Measurements from ENCODE around the gene CTNNA2. TPM values are rescaled to one million over a fixed set of nuclear protein-coding genes. Genes with fewer than 3 reads are reported as not detected.

Gene CTNNA2
- total RNA-seq, 5 donors from 2014 or later (not counting 1 experiment from before 2014, with no cell fraction given): not detected

DNA sequence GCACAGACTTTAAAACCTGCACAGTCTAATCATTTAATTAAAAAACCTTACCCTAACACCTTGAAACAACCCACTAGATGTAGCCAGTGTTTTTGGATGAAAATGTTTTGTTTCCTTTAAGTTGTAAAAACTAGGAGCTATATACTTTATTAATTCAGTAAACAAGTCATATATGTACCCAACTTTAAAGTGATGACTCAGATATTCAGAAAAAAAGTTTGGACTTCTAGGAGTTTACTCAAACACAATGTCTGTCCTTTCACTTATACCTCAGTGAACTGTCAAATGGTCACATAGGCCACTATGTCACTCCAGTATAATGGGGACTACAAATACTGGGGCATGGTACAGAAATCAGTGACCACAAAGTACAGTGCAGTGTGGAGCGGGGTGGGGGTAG is 431.4 kb downstream of the CTNNA2 start:
- CTCF ChIA-PET: interaction anchor here in 1 of 2 donors (0.6 kb wide), 1 partner anchor 10 kb away, joined by 3 read pairs; no protein-coding TSS in a partner anchor
- Mint-ChIP-seq H3K36me3 (no peaks in the 10 kb centered on the region), H3K9me3 (no peaks in the 10 kb centered on the region)

DNA sequence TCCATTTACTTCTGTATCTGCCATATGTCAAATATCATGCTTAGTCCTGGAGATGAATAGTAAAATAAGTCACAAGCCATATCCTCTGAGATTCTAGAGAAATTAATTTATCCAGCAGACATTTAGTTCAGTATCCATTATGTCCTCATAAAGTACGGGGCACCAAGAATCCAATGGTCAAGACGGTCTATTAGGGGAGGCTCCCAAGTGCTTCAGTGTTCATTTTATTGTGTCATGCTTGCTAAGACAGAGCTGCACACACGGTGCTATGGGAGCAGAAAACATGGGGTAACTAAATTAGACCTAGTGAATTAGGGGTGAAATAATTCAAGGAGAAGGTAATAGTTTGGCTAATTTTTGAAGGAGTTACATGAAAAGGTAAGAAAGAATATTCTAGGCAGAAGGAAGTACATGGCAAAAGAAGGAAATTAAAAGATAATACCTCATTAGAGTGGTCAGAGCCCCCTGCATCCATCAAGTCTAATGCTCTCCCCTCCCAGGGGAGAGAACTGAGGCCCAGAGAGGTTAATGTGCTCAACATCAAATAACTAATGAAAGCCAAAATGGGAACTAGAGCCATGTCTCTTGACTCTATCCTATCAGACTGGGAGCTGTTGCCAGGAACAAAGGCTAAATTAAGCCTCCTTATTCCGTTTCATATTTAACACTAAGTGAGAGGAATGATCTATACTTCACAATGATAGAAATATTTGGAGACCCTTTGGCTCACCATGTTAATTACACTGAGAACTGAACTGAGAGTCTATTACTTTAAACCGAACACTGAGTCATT is 433.0 kb downstream of the CTNNA2 start:
- CTCF ChIA-PET: no interaction called here
- Mint-ChIP-seq H3K36me3 (no peaks in the 10 kb centered on the region), H3K27ac (no peak overlapping the region), H3K27me3 (peaks cover 0 to 3% of the 10 kb centered on the region in 2 donors), H3K9me3 (no peaks in the 10 kb centered on the region), H3K4me1 (no peaks in the 10 kb centered on the region), H3K4me3 (no peak overlapping the region)
- Histone ChIP-seq H3K4me3 (ENCODE audit: control insufficient read depth in 1 of 2, extremely low read depth in 1 of 2, low read length in 1 of 2) (no peak overlapping the region), H3K9me3 (no peaks in the 10 kb centered on the region), H3K27ac (ENCODE audit: low read length) (no peak overlapping the region), H3K27me3 (replicated peaks in 1 of 2; ENCODE audit: control insufficient read depth in 2 of 2, extremely low read depth in 1 of 2, insufficient read depth in 2 of 2, low read length in 1 of 2) (no peaks in the 10 kb centered on the region), H3K36me3 (ENCODE audit: control insufficient read depth in 2 of 2, extremely low read depth in 1 of 2, insufficient read depth in 1 of 2, low read length in 1 of 2) (no peaks in the 10 kb centered on the region), H3K4me1 (ENCODE audit: control insufficient read depth in 1 of 2, extremely low read depth in 1 of 2, insufficient read depth in 2 of 2, low read length in 2 of 2) (no peaks in the 10 kb centered on the region)
- WGBS (ENCODE audit: insufficient coverage): 78% methylated on average over 3 of the region's 5 CpGs
- no peak for DNase-seq
- POLR2A ChIA-PET: no interaction called here
- no peak for ATAC-seq (replicated peaks in 1 of 4)

More for the DNA sequence above, 431.4 kb downstream of the CTNNA2 start:
- no peak for ATAC-seq (replicated peaks in 1 of 4)
- H3K4me1 Mint-ChIP-seq: no peaks in the 10 kb centered on the region
- Histone ChIP-seq H3K9me3 (no peaks in the 10 kb centered on the region), H3K27me3 (replicated peaks in 1 of 2; ENCODE audit: control insufficient read depth in 2 of 2, extremely low read depth in 1 of 2, insufficient read depth in 2 of 2, low read length in 1 of 2) (no peaks in the 10 kb centered on the region), H3K27ac (ENCODE audit: low read length) (no peak overlapping the region), H3K36me3 (ENCODE audit: control insufficient read depth in 2 of 2, extremely low read depth in 1 of 2, insufficient read depth in 1 of 2, low read length in 1 of 2) (no peaks in the 10 kb centered on the region), H3K4me1 (ENCODE audit: control insufficient read depth in 1 of 2, extremely low read depth in 1 of 2, insufficient read depth in 2 of 2, low read length in 2 of 2) (no peaks in the 10 kb centered on the region), H3K4me3 (ENCODE audit: control insufficient read depth in 1 of 2, extremely low read depth in 1 of 2, low read length in 1 of 2) (no peak overlapping the region)
- POLR2A ChIA-PET: no interaction called here
- no CpG with 5 or more reads among the region's 1 CpG for WGBS (ENCODE audit: insufficient coverage)
- no peak overlapping the region for H3K4me3 Mint-ChIP-seq
- H3K27ac Mint-ChIP-seq: no peak overlapping the region
- no peak for DNase-seq
- peaks cover 0 to 3% of the 10 kb centered on the region in 2 donors for H3K27me3 Mint-ChIP-seq

GRCh38 chr2:79947751-79948150 is 434.9 kb downstream of the CTNNA2 start:
- ATAC-seq (replicated peaks in 1 of 4) (no peak), DNase-seq (no peak)
- POLR2A ChIA-PET: no interaction called here
- no peaks in the 10 kb centered on the region for H3K27me3 ChIP-seq (replicated peaks in 1 of 2; ENCODE audit: control insufficient read depth in 2 of 2, extremely low read depth in 1 of 2, insufficient read depth in 2 of 2, low read length in 1 of 2)
- Mint-ChIP-seq H3K36me3 (no peaks in the 10 kb centered on the region), H3K9me3 (no peaks in the 10 kb centered on the region), H3K4me3 (no peak overlapping the region), H3K27ac (no peak overlapping the region), H3K27me3 (no peaks in the 10 kb centered on the region), H3K4me1 (no peaks in the 10 kb centered on the region)
- no peaks in the 10 kb centered on the region for H3K36me3 ChIP-seq (ENCODE audit: control insufficient read depth in 2 of 2, extremely low read depth in 1 of 2, insufficient read depth in 1 of 2, low read length in 1 of 2)
- CTCF ChIA-PET: no interaction called here
- no peaks in the 10 kb centered on the region for H3K9me3 ChIP-seq
- H3K4me3 ChIP-seq (ENCODE audit: control insufficient read depth in 1 of 2, extremely low read depth in 1 of 2, low read length in 1 of 2): no peak overlapping the region
- WGBS (ENCODE audit: insufficient coverage): 77% methylated on average over 2 of the region's 2 CpGs
- no peaks in the 10 kb centered on the region for H3K4me1 ChIP-seq (ENCODE audit: control insufficient read depth in 1 of 2, extremely low read depth in 1 of 2, insufficient read depth in 2 of 2, low read length in 2 of 2)
- no peak overlapping the region for H3K27ac ChIP-seq (ENCODE audit: low read length)

DNA sequence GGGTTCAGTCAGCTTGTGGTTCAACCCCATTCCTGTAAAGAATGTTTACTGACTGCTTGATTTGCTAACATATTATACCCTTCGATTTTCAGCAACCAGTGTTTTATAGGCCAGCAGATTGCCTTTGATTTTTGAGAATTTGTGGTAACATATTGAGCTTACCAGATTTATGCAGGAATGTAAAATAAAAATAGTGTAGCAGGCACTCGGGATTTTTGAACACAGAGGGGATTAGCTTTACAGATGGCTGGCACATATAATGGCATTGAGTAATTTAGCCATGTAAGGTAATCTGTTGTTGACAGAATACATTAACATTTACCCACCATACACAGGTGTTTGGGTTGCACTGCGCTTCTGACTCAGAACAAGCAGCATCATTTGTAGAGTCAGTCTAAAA is 437.7 kb downstream of the CTNNA2 start:
- ChIA-PET CTCF (no interaction called here), POLR2A (no interaction called here)
- no peak for DNase-seq
- Mint-ChIP-seq H3K4me3 (no peak overlapping the region), H3K36me3 (no peaks in the 10 kb centered on the region), H3K27me3 (no peaks in the 10 kb centered on the region), H3K27ac (no peak overlapping the region), H3K9me3 (peaks cover 0 to 3% (median 0%) of the 10 kb centered on the region in 3 donors), H3K4me1 (no peaks in the 10 kb centered on the region)
- Histone ChIP-seq H3K27me3 (replicated peaks in 1 of 2; ENCODE audit: control insufficient read depth in 2 of 2, extremely low read depth in 1 of 2, insufficient read depth in 2 of 2, low read length in 1 of 2) (no peaks in the 10 kb centered on the region), H3K4me3 (ENCODE audit: control insufficient read depth in 1 of 2, extremely low read depth in 1 of 2, low read length in 1 of 2) (no peak overlapping the region), H3K36me3 (ENCODE audit: control insufficient read depth in 2 of 2, extremely low read depth in 1 of 2, insufficient read depth in 1 of 2, low read length in 1 of 2) (no peaks in the 10 kb centered on the region), H3K27ac (ENCODE audit: low read length) (no peak overlapping the region), H3K4me1 (ENCODE audit: control insufficient read depth in 1 of 2, extremely low read depth in 1 of 2, insufficient read depth in 2 of 2, low read length in 2 of 2) (no peaks in the 10 kb centered on the region), H3K9me3 (no peaks in the 10 kb centered on the region)
- no CpG with 5 or more reads among the region's 3 CpGs for WGBS (ENCODE audit: insufficient coverage)
- ATAC-seq (replicated peaks in 1 of 4): no peak

DNA sequence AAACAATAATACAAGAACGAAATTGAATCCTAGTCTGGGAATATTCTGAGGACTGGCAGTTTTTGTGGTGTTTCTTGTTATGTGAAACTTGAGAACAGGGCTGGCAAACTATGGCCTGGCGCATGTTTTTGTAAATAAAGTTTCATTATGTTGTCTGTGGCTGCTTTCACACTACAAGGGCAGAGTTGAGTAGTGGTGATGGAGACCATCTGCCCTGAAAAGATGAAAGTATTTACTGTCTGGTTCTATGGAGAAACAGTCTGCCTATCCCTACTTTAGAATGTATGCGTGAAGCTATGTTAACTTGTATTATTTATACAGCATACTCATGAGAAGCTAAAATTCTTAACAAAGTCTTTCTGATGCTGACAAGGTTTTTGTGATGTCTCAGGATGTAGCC is 439.8 kb downstream of the CTNNA2 start:
- Histone ChIP-seq H3K36me3 (ENCODE audit: control insufficient read depth in 2 of 2, extremely low read depth in 1 of 2, insufficient read depth in 1 of 2, low read length in 1 of 2) (no peaks in the 10 kb centered on the region), H3K27me3 (replicated peaks in 1 of 2; ENCODE audit: control insufficient read depth in 2 of 2, extremely low read depth in 1 of 2, insufficient read depth in 2 of 2, low read length in 1 of 2) (no peaks in the 10 kb centered on the region), H3K9me3 (no peaks in the 10 kb centered on the region), H3K27ac (ENCODE audit: low read length) (no peak overlapping the region), H3K4me1 (ENCODE audit: control insufficient read depth in 1 of 2, extremely low read depth in 1 of 2, insufficient read depth in 2 of 2, low read length in 2 of 2) (no peaks in the 10 kb centered on the region), H3K4me3 (ENCODE audit: control insufficient read depth in 1 of 2, extremely low read depth in 1 of 2, low read length in 1 of 2) (no peak overlapping the region)
- ChIA-PET CTCF (no interaction called here), POLR2A (interaction anchor here in 1 of 2 donors (0.5 kb wide), 1 partner anchor 27 kb away, joined by 3 read pairs; no protein-coding TSS in a partner anchor)
- DNase-seq (no peak), ATAC-seq (replicated peaks in 1 of 4) (no peak)
- Mint-ChIP-seq H3K27me3 (no peaks in the 10 kb centered on the region), H3K36me3 (no peaks in the 10 kb centered on the region), H3K4me1 (no peaks in the 10 kb centered on the region), H3K4me3 (no peak overlapping the region), H3K27ac (no peak overlapping the region), H3K9me3 (peaks cover 0 to 9% (median 0%) of the 10 kb centered on the region in 3 donors)
- 100% methylated on average over 1 of the region's 3 CpGs for WGBS (ENCODE audit: insufficient coverage)

DNA sequence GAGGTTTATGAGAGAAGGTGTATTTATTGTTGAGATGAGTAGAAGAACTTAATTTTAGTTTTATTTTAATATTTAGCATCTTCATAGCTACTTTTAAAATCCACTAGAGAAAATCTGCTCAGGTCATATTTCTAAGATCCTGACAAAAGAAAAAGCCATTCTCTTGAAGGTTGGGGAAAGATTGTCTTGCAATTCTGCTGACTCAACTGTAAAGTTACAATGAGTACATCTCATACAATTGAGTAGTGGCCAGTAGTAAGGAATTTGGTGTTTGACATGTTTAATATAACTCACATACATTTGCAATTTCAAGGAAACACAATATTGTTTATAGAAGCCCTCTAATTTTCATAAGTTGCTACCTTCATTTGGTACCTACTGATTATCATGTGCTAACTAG is 447.2 kb downstream of the CTNNA2 start:
- Mint-ChIP-seq H3K27me3 (no peaks in the 10 kb centered on the region), H3K9me3 (peaks cover 6 to 14% (median 7%) of the 10 kb centered on the region in 3 donors), H3K27ac (no peak overlapping the region), H3K36me3 (no peaks in the 10 kb centered on the region), H3K4me1 (no peaks in the 10 kb centered on the region), H3K4me3 (no peak overlapping the region)
- H3K4me3 ChIP-seq (ENCODE audit: control insufficient read depth in 1 of 2, extremely low read depth in 1 of 2, low read length in 1 of 2): no peak overlapping the region
- CTCF ChIA-PET: no interaction called here
- DNase-seq: no peak
- H3K9me3 ChIP-seq: no peaks in the 10 kb centered on the region
- no peaks in the 10 kb centered on the region for H3K36me3 ChIP-seq (ENCODE audit: control insufficient read depth in 2 of 2, extremely low read depth in 1 of 2, insufficient read depth in 1 of 2, low read length in 1 of 2)
- H3K27ac ChIP-seq (ENCODE audit: low read length): no peak overlapping the region
- H3K4me1 ChIP-seq (ENCODE audit: control insufficient read depth in 1 of 2, extremely low read depth in 1 of 2, insufficient read depth in 2 of 2, low read length in 2 of 2): no peaks in the 10 kb centered on the region
- H3K27me3 ChIP-seq (replicated peaks in 1 of 2; ENCODE audit: control insufficient read depth in 2 of 2, extremely low read depth in 1 of 2, insufficient read depth in 2 of 2, low read length in 1 of 2): no peaks in the 10 kb centered on the region
- no peak for ATAC-seq (replicated peaks in 1 of 4)
- POLR2A ChIA-PET: no interaction called here
